ENCODE results near the gene ARHGAP1.

GRCh38 chr11:46745995-46746394, 45.6 kb upstream of the ARHGAP1 start:
- no peak for TF ChIP-seq EZH2 (IDR thresholded peaks at IDR 0.05)
- TF ChIP-seq POLR2AphosphoS5 (IDR thresholded peaks at IDR 0.05; ENCODE audit: borderline replicate concordance, low read depth, low read length): no peak

Measured in SK-N-MC (cell line).